Measurements from ENCODE around the gene RAB4B. TPM values are rescaled to one million over a fixed set of nuclear protein-coding genes. Genes with fewer than 3 reads are reported as not detected.

The RAB4B gene
- total and polyA plus RNA-seq, 9 donors = 6.5 to 32.9 (median 18.9) TPM

GRCh38 chr19:40774916-40775631 is 3.0 kb upstream of the RAB4B start, which contains the start of gene MIA:
MIA (plus strand) TSS chr19:40775521; CDS start chr19:40775543, 22 bp downstream.
- no peaks in the 10 kb centered on the region for H3K27me3 ChIP-seq
- WGBS, 3 donors = 81 to 86% (median 82%) methylated on average over 9 of the region's 9 CpGs
- TF ChIP-seq POLR2A (IDR thresholded peaks at IDR 0.05) = no peak
- no peak for TF ChIP-seq CTCF (IDR thresholded peaks at IDR 0.05)
- no peak for TF ChIP-seq EP300 (IDR thresholded peaks at IDR 0.05)
- no peak within 1 kb of the TSS for H3K4me3 ChIP-seq
- H3K4me1 ChIP-seq (ENCODE audit: insufficient read depth) = peaks cover 8% of the 10 kb centered on the region
- intact Hi-C loops (cut with DNase I) = no loop called here
- no peaks in the 10 kb centered on the region for H3K9me3 ChIP-seq
- no peaks in the 10 kb centered on the region for H3K36me3 ChIP-seq
- no peak within 1 kb of the TSS for H3K27ac ChIP-seq
- DNase-seq = no peak

GRCh38 chr19:40775632-40776022 is 2.4 kb upstream of the RAB4B start:
- Histone ChIP-seq H3K27me3 (no peaks in the 10 kb centered on the region), H3K4me3 (no peak overlapping the region), H3K36me3 (no peaks in the 10 kb centered on the region), H3K27ac (no peak overlapping the region), H3K9me3 (no peaks in the 10 kb centered on the region), H3K4me1 (ENCODE audit: insufficient read depth) (peaks cover 8% of the 10 kb centered on the region)
- DNase-seq = no peak
- intact Hi-C loops (cut with DNase I) = no loop called here
- TF ChIP-seq EP300 (IDR thresholded peaks at IDR 0.05) (no peak), CTCF (IDR thresholded peaks at IDR 0.05) (no peak), POLR2A (IDR thresholded peaks at IDR 0.05) (no peak)
- WGBS, 3 donors = 81 to 92% (median 86%) methylated on average over 10 of the region's 10 CpGs

- Histone ChIP-seq H3K36me3 (no peaks in the 10 kb centered on the region), H3K4me3 (no peak overlapping the region), H3K27me3 (no peaks in the 10 kb centered on the region), H3K27ac (peak overlapping the region in 1 of 2 donors; percentile 94), H3K4me1 (ENCODE audit: insufficient read depth) (peaks cover 8% of the 10 kb centered on the region), H3K9me3 (no peaks in the 10 kb centered on the region)
- intact Hi-C loops (cut with DNase I) = no loop called here
- TF ChIP-seq EP300 (IDR thresholded peaks at IDR 0.05) = no peak
- TF ChIP-seq CTCF (IDR thresholded peaks at IDR 0.05) = no peak
- no peak for TF ChIP-seq POLR2A (IDR thresholded peaks at IDR 0.05)
- DNase-seq = no peak
- WGBS, 3 donors = 76 to 84% (median 78%) methylated on average over 7 of the region's 7 CpGs
Measured at GRCh38 chr19:40776364-40776763, 1.7 kb upstream of the RAB4B start.

GRCh38 chr19:40776932-40777644 is 959 bp upstream of the RAB4B start:
- TF ChIP-seq EP300 (IDR thresholded peaks at IDR 0.05) (no peak), POLR2A (IDR thresholded peaks at IDR 0.05) (no peak), CTCF (IDR thresholded peaks at IDR 0.05) (no peak)
- peak; percentile 81 to 92 (median 82) for DNase-seq
- H3K27ac ChIP-seq = peak overlapping the region; percentile 57 to 94
- no peaks in the 10 kb centered on the region for H3K9me3 ChIP-seq
- peak overlapping the region; percentile 91 for H3K4me3 ChIP-seq
- H3K27me3 ChIP-seq = no peaks in the 10 kb centered on the region
- WGBS, 3 donors = 11 to 12% (median 12%) methylated on average over 13 of the region's 13 CpGs
- intact Hi-C loops (cut with DNase I) = no loop called here
- peaks cover 8% of the 10 kb centered on the region for H3K4me1 ChIP-seq (ENCODE audit: insufficient read depth)
- no peaks in the 10 kb centered on the region for H3K36me3 ChIP-seq
